Trophoblast cell (in vitro differentiated cells and primary cell): ENCODE measurements around the gene ZNF506.

Experiments used
- DNase-seq, 2 donors: peaks; one replicate each; pipeline ENCODE4 v3.0.0-alpha.2; 2016
- H2AFZ ChIP-seq: 2 replicates; pipeline ENCODE4 v1.6.1; 2013; ENCODE audit warnings: low read length, moderate library complexity, mild to moderate bottlenecking; ENCODE audit not compliant: insufficient read depth, poor library complexity
- H2AK5ac ChIP-seq: 2 replicates; pipeline ENCODE4 v1.6.1; 2013; ENCODE audit warnings: mild to moderate bottlenecking, low read length
- H2BK120ac ChIP-seq: 2 replicates; pipeline ENCODE4 v1.6.1; 2013; ENCODE audit warnings: low read length, mild to moderate bottlenecking, moderate library complexity; ENCODE audit not compliant: insufficient read depth, poor library complexity
- H2BK12ac ChIP-seq: 2 replicates; pipeline ENCODE4 v1.6.1; 2013; ENCODE audit warnings: mild to moderate bottlenecking, low read length, moderate library complexity
- H2BK5ac ChIP-seq: 2 replicates; pipeline ENCODE4 v1.6.1; 2013; ENCODE audit warnings: low read length, low read depth, moderate library complexity, mild to moderate bottlenecking; ENCODE audit not compliant: poor library complexity
- H3K14ac ChIP-seq: 2 replicates; pipeline ENCODE4 v1.6.1; 2013; ENCODE audit warnings: mild to moderate bottlenecking, low read length
- H3K18ac ChIP-seq: 2 replicates; pipeline ENCODE4 v1.6.1; 2013; ENCODE audit warnings: mild to moderate bottlenecking, low read length
- H3K23ac ChIP-seq: 2 replicates; pipeline ENCODE4 v1.6.1; 2013; ENCODE audit warnings: low read length
- H3K27ac ChIP-seq: 2 replicates; pipeline ENCODE4 v1.5.1; 2013; ENCODE audit warnings: low read depth, mild to moderate bottlenecking, inconsistent platforms, low read length, moderate library complexity
- H3K27me3 ChIP-seq: 2 replicates; pipeline ENCODE4 v1.6.1; 2013; ENCODE audit warnings: inconsistent platforms, mild to moderate bottlenecking, low read length, moderate library complexity; ENCODE audit not compliant: insufficient read depth
- H3K36me3 ChIP-seq, 2 experiments: 1 replicate in 1 of 2; 2 replicates in 1 of 2; pipeline ENCODE4 v1.6.1; 2013; ENCODE audit warnings: low read length in 2 of 2, mild to moderate bottlenecking in 2 of 2, moderate library complexity in 1 of 2; ENCODE audit not compliant: insufficient read depth in 2 of 2, control insufficient read depth in 1 of 2
- H3K4ac ChIP-seq: 2 replicates; pipeline ENCODE4 v1.6.1; 2013; ENCODE audit warnings: low read depth, mild to moderate bottlenecking, low read length, moderate library complexity
- H3K4me1 ChIP-seq, 2 experiments: 1 replicate in 1 of 2; 2 replicates in 1 of 2; pipeline ENCODE4 v1.6.1; 2013; ENCODE audit warnings: low read length in 2 of 2, mild to moderate bottlenecking in 2 of 2, moderate library complexity in 1 of 2; ENCODE audit not compliant: insufficient read depth in 2 of 2, control insufficient read depth in 1 of 2
- H3K4me2 ChIP-seq: 2 replicates; pipeline ENCODE4 v1.6.1; 2013; ENCODE audit warnings: inconsistent platforms, mild to moderate bottlenecking, low read length, moderate library complexity
- H3K4me3 ChIP-seq: 2 replicates; pipeline ENCODE4 v1.5.1; 2013; ENCODE audit warnings: mild to moderate bottlenecking, low read depth, low read length, inconsistent platforms
- H3K79me1 ChIP-seq: one replicate; pipeline ENCODE4 v1.6.1; 2013; ENCODE audit warnings: low read length
- H3K79me2 ChIP-seq: 2 replicates; pipeline ENCODE4 v1.6.1; 2013; ENCODE audit warnings: low read length, mild to moderate bottlenecking; ENCODE audit not compliant: control insufficient read depth, insufficient read depth, poor library complexity
- H3K9ac ChIP-seq: 2 replicates; pipeline ENCODE4 v1.6.1; 2013; ENCODE audit warnings: mild to moderate bottlenecking, low read length
- H3K9me3 ChIP-seq: 2 replicates; pipeline ENCODE4 v1.6.1; 2013; ENCODE audit warnings: low read depth, mild to moderate bottlenecking, control low read depth, inconsistent platforms, low read length; ENCODE audit not compliant: insufficient read depth
- H4K12ac ChIP-seq: 2 replicates; pipeline ENCODE4 v1.6.1; 2013; ENCODE audit warnings: low read depth, mild to moderate bottlenecking, low read length, moderate library complexity
- H4K8ac ChIP-seq: 2 replicates; pipeline ENCODE4 v1.6.1; 2013; ENCODE audit warnings: low read depth, mild to moderate bottlenecking, low read length, moderate library complexity
- H4K91ac ChIP-seq: one replicate; pipeline ENCODE4 v1.6.1; 2013; ENCODE audit warnings: low read depth, mild to moderate bottlenecking, low read length, moderate library complexity
- WGBS: extraction: QIAGEN DNeasy Blood & Tissue Kit; methylation state at CpG from one replicate; pipeline ENCODE4 v1.1.7; 2013; ENCODE audit warnings: missing lambda C conversion rate; ENCODE audit not compliant: insufficient read length, insufficient coverage; ENCODE audit errors: extremely low coverage; 5-methylcytosine and 5-hydroxymethylcytosine counted together

The ZNF506 gene

GRCh38 chr19:19750842-19751790 is 70.4 kb downstream of the ZNF506 start:
- Histone ChIP-seq H3K79me2 (no peaks in the 10 kb centered on the region), H3K36me3 (no peaks in the 10 kb centered on the region), H4K91ac (no peak overlapping the region), H3K4me2 (no peak overlapping the region), H3K14ac (no peak overlapping the region), H3K79me1 (no peaks in the 10 kb centered on the region), H3K4me1 (no peaks in the 10 kb centered on the region), H3K4ac (no peak overlapping the region), H3K27me3 (no peaks in the 10 kb centered on the region), H2AFZ (no peak overlapping the region), H4K12ac (no peak overlapping the region), H2BK12ac (no peak overlapping the region), H4K8ac (no peak overlapping the region), H3K18ac (no peak overlapping the region), H3K4me3 (peak overlapping the region; percentile 33), H3K27ac (no peak overlapping the region), H2BK5ac (no peak overlapping the region), H3K23ac (no peak overlapping the region), H3K9ac (no peak overlapping the region), H3K9me3 (peaks cover 58% of the 10 kb centered on the region), H2AK5ac (no peak overlapping the region), H2BK120ac (no peak overlapping the region)
- DNase-seq = no peak
- WGBS = no CpG with 5 or more reads among the region's 40 CpGs

GRCh38 chr19:19749908-19750841 is 71.4 kb downstream of the ZNF506 start:
- Histone ChIP-seq H3K18ac (no peak overlapping the region), H3K9ac (no peak overlapping the region), H4K91ac (no peak overlapping the region), H3K27me3 (no peaks in the 10 kb centered on the region), H4K12ac (no peak overlapping the region), H3K23ac (no peak overlapping the region), H3K9me3 (peaks cover 64% of the 10 kb centered on the region), H3K4ac (no peak overlapping the region), H3K4me3 (no peak overlapping the region), H3K27ac (no peak overlapping the region), H3K79me2 (no peaks in the 10 kb centered on the region), H2BK5ac (no peak overlapping the region), H2AFZ (no peak overlapping the region), H3K36me3 (no peaks in the 10 kb centered on the region), H2BK12ac (no peak overlapping the region), H3K14ac (no peak overlapping the region), H4K8ac (no peak overlapping the region), H2BK120ac (no peak overlapping the region), H3K79me1 (no peaks in the 10 kb centered on the region), H3K4me2 (no peak overlapping the region), H3K4me1 (no peaks in the 10 kb centered on the region), H2AK5ac (no peak overlapping the region)
- no peak for DNase-seq
- no CpG with 5 or more reads among the region's 17 CpGs for WGBS

- Histone ChIP-seq H3K4me3 (no peak overlapping the region), H3K27me3 (no peaks in the 10 kb centered on the region), H3K36me3 (no peaks in the 10 kb centered on the region), H2BK120ac (no peak overlapping the region), H4K91ac (no peak overlapping the region), H2AK5ac (no peak overlapping the region), H4K12ac (no peak overlapping the region), H4K8ac (no peak overlapping the region), H3K79me2 (no peaks in the 10 kb centered on the region), H3K14ac (no peak overlapping the region), H2AFZ (no peak overlapping the region), H3K9ac (no peak overlapping the region), H3K23ac (no peak overlapping the region), H3K4me2 (no peak overlapping the region), H2BK5ac (no peak overlapping the region), H3K18ac (no peak overlapping the region), H2BK12ac (no peak overlapping the region), H3K4me1 (no peaks in the 10 kb centered on the region), H3K4ac (no peak overlapping the region), H3K9me3 (peaks cover 67% of the 10 kb centered on the region), H3K27ac (no peak overlapping the region), H3K79me1 (no peaks in the 10 kb centered on the region)
- DNase-seq = no peak
- WGBS = no CpG with 5 or more reads among the region's 13 CpGs
Observed at GRCh38 chr19:19749117-19749907, 72.2 kb downstream of the ZNF506 start.
